OCI-LY7 (cell line): ENCODE data around the gene ACVR1B.

Experiments
- CTCF ChIP-seq: fragments of 200-600 bp; sonication (generic); conservative IDR thresholded peaks from 2 replicates; pipeline ENCODE4 v1.5.1; 2014; ENCODE audit warnings: mild to moderate bottlenecking, antibody characterized with exemption, low read length, moderate library complexity, mixed read lengths
- EZH2phosphoT487 ChIP-seq: fragments of 200-600 bp; sonication (generic); IDR thresholded peaks from 2 replicates; pipeline ENCODE4 v1.6.1; 2018; ENCODE audit warnings: low read depth, borderline replicate concordance, mild to moderate bottlenecking, mixed run types, antibody characterized with exemption, low read length, moderate library complexity, mixed read lengths

GRCh38 chr12:51950682-51951198 lies 759 bp upstream of the ACVR1B start:
- no peak for TF ChIP-seq CTCF
- TF ChIP-seq EZH2phosphoT487, result no peak
